Measurements from ENCODE around the gene MFAP2. TPM values are rescaled to one million over a fixed set of nuclear protein-coding genes. Genes with fewer than 3 reads are reported as not detected.

Gene MFAP2
- total and polyA plus RNA-seq, 7 donors = 0.40 to 4.0 (median 0.67) TPM

GRCh38 chr1:16986560-16986959 lies 6.1 kb upstream of the MFAP2 start:
- no peak for TF ChIP-seq CTCF (IDR thresholded peaks at IDR 0.05)
- peaks cover 4 to 58% of the 10 kb centered on the region in 2 donors for H3K36me3 ChIP-seq (ENCODE audit: insufficient read depth in 1 of 2, low read depth in 1 of 2)

GRCh38 chr1:16986113-16986512 lies 5.7 kb upstream of the MFAP2 start:
- H3K27me3 ChIP-seq (ENCODE audit: insufficient read depth in 3 of 3, low read length in 2 of 3) = peaks cover 0 to 5% (median 0%) of the 10 kb centered on the region in 3 donors
- no peaks in the 10 kb centered on the region for H3K4me1 ChIP-seq
- H3K4me3 ChIP-seq = no peak overlapping the region
- peaks cover 4 to 54% of the 10 kb centered on the region in 2 donors for H3K36me3 ChIP-seq (ENCODE audit: insufficient read depth in 1 of 2, low read depth in 1 of 2)
- no peak for TF ChIP-seq CTCF (IDR thresholded peaks at IDR 0.05)
- no peak overlapping the region for H3K27ac ChIP-seq
- WGBS, 3 donors = 87 to 94% (median 91%) methylated on average over 8 to 19 of the region's 19 CpGs
- intact Hi-C loops (cut with DNase I) = no loop called here
- DNase-seq = no peak
- no peak for ATAC-seq
- H3K9me3 ChIP-seq = no peaks in the 10 kb centered on the region

More at GRCh38 chr1:16986560-16986959, 6.1 kb upstream of the MFAP2 start:
- intact Hi-C loops (cut with DNase I) = no loop called here
- DNase-seq (no peak), ATAC-seq (no peak)
- no peaks in the 10 kb centered on the region for H3K4me1 ChIP-seq
- no peak overlapping the region for H3K27ac ChIP-seq
- H3K4me3 ChIP-seq = no peak overlapping the region
- H3K9me3 ChIP-seq = no peaks in the 10 kb centered on the region
- peaks cover 0 to 3% (median 0%) of the 10 kb centered on the region in 3 donors for H3K27me3 ChIP-seq (ENCODE audit: insufficient read depth in 3 of 3, low read length in 2 of 3)
- 87 to 89% (median 88%) methylated on average over 20 to 23 of the region's 23 CpGs for WGBS, 3 donors

DNA sequence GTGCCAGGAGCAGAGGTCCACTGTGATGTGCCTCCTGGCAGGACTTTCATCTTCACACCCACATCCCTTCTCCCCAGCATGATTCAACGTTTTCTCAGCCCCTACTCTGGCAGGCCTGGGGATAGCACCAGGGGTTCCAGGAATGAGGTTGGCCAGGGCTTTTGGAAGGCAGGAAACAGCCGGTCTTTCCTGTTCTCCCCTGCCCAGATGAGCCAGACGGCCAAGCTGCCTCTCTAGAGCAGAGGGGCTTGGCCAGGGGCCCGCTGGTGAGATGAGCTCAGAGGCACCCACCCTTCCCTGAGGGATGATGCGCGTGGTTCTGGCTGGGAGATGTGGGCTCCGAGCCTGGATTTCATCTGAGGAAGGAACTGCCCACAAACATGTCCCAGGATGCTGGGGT lies 4.3 kb upstream of the MFAP2 start:
- intact Hi-C loops (cut with DNase I) = no loop called here
- no peaks in the 10 kb centered on the region for H3K9me3 ChIP-seq
- H3K36me3 ChIP-seq (ENCODE audit: insufficient read depth in 1 of 2, low read depth in 1 of 2) = peaks cover 4 to 40% of the 10 kb centered on the region in 2 donors
- H3K4me3 ChIP-seq = no peak overlapping the region
- no peak for TF ChIP-seq CTCF (IDR thresholded peaks at IDR 0.05)
- H3K27ac ChIP-seq = no peak overlapping the region
- ATAC-seq (peak; percentile 33 to 52 (median 44)), DNase-seq (peak; percentile 84 to 88)
- peaks cover 0 to 17% (median 7%) of the 10 kb centered on the region in 3 donors for H3K27me3 ChIP-seq (ENCODE audit: insufficient read depth in 3 of 3, low read length in 2 of 3)
- WGBS, 3 donors = 30 to 47% (median 46%) methylated on average over 7 of the region's 7 CpGs
- no peaks in the 10 kb centered on the region for H3K4me1 ChIP-seq

DNA sequence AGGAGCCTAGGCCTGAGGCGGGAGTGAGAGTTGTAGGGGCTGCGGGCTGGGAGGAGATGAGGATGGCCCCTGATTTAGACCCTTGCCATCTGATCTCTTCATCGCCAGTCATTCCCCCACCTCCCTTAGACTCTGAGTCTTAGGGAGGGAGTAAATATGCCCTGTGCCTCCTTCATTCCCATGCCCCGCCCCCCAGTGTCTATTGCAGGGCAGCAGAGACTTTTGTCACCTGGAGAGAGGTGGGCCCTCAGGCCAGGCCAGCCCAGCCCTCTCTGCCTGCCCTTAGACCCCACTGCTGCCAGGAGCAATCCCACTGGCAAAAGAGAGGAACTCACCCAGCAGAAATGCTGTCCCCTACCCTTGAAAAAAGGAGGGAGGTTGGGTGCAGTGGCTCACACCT lies 3.2 kb upstream of the MFAP2 start:
- WGBS, 3 donors = 98 to 100% (median 99%) methylated on average over 4 of the region's 4 CpGs
- DNase-seq (no peak), ATAC-seq (no peak)
- Histone ChIP-seq H3K36me3 (ENCODE audit: insufficient read depth in 1 of 2, low read depth in 1 of 2) (peaks cover 4 to 32% of the 10 kb centered on the region in 2 donors), H3K4me3 (no peak overlapping the region), H3K4me1 (no peaks in the 10 kb centered on the region), H3K9me3 (no peaks in the 10 kb centered on the region), H3K27me3 (ENCODE audit: insufficient read depth in 3 of 3, low read length in 2 of 3) (peaks cover 0 to 18% (median 10%) of the 10 kb centered on the region in 3 donors), H3K27ac (no peak overlapping the region)
- TF ChIP-seq CTCF (IDR thresholded peaks at IDR 0.05) = no peak
- intact Hi-C loops (cut with DNase I) = no loop called here

DNA sequence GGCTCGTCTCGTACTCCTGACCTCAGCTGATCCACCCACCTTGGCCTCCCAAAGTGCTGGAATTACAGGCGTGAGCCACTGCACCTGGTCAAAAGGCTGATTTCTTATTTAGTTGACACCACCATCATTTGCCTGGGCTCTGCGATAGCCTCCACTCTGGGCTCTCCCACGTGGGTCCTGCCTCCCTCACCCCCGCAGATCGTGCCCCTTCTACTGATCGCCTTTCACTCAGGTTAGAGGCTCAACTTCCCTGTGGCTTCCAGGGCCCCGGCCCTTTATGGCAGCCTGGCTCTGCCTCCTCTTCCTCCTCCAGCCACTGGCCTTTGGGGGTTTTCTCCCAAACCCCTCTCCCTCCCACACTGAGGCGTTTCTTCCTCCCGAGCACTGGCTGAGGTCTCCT lies 2.5 kb upstream of the MFAP2 start:
- 83 to 87% (median 83%) methylated on average over 11 of the region's 11 CpGs for WGBS, 3 donors
- intact Hi-C loops (cut with DNase I) = no loop called here

More for the DNA sequence above, 2.5 kb upstream of the MFAP2 start:
- Histone ChIP-seq H3K36me3 (ENCODE audit: insufficient read depth in 1 of 2, low read depth in 1 of 2) (peaks cover 4 to 25% of the 10 kb centered on the region in 2 donors), H3K27me3 (ENCODE audit: insufficient read depth in 3 of 3, low read length in 2 of 3) (peaks cover 0 to 18% (median 10%) of the 10 kb centered on the region in 3 donors), H3K4me3 (no peak overlapping the region), H3K4me1 (no peaks in the 10 kb centered on the region), H3K27ac (no peak overlapping the region), H3K9me3 (no peaks in the 10 kb centered on the region)
- ATAC-seq (no peak), DNase-seq (no peak)
- TF ChIP-seq CTCF (IDR thresholded peaks at IDR 0.05) = no peak
